DOHH2 (cell line): ENCODE results near the gene CNTN4.

Experiments
- CTCF ChIP-seq: fragments of 200-600 bp; sonication (generic); IDR thresholded peaks from one replicate; pipeline ENCODE4 v1.5.1; 2014; ENCODE audit warnings: antibody characterized with exemption, mild to moderate bottlenecking, low read depth, low read length; ENCODE audit not compliant: poor library complexity, severe bottlenecking
- EZH2phosphoT487 ChIP-seq: fragments of 200-600 bp; sonication (generic); IDR thresholded peaks from 2 replicates; pipeline ENCODE4 v1.6.1; 2017; ENCODE audit warnings: borderline replicate concordance, mild to moderate bottlenecking, antibody characterized with exemption, low read length, moderate library complexity, mixed read lengths

DNA sequence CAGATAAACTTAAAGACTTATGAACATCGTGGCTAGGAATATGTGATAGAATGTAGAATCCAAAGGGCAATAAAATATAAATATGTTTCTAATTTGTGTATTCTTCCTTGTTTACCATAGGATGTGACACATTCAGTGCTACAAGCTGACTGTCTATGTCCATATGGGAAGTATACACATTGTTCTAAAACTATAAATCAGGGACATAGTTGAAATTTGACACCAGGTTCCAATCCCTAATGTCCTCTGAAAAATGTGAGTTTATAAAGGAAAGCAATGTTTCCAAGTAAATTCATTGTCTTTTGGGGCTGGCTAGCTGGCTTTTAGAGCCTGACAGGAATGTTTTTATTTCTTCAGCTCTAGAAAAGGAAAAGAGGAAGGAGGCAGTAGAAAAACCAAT is 273.6 kb downstream of the CNTN4 start:
- TF ChIP-seq CTCF (no peak), EZH2phosphoT487 (no peak)
